GM19035 (cell line): ENCODE data around the gene LRRC27.

ENCODE experiments used
- ATAC-seq: cut with Tn5 transposase; IDR thresholded peaks from one replicate; pipeline ENCODE4 v1.9.1; 2021; ENCODE audit not compliant: unreplicated experiment

LRRC27 gene

GRCh38 chr10:132410779-132411532, 79.0 kb downstream of the LRRC27 start:
- ATAC-seq: no peak

GRCh38 chr10:132411561-132412253, 79.7 kb downstream of the LRRC27 start:
- ATAC-seq: no peak

GRCh38 chr10:132412316-132413192, 80.6 kb downstream of the LRRC27 start:
- ATAC-seq: no peak

- no peak for ATAC-seq
Measured at GRCh38 chr10:132413226-132414205, 81.5 kb downstream of the LRRC27 start.

- no peak for ATAC-seq
Measured at GRCh38 chr10:132414402-132415016, 82.5 kb downstream of the LRRC27 start.

- no peak for ATAC-seq
Measured at GRCh38 chr10:132415255-132415654, 83.3 kb downstream of the LRRC27 start.

GRCh38 chr10:132415956-132416355, 84.0 kb downstream of the LRRC27 start:
- no peak for ATAC-seq

GRCh38 chr10:132416566-132417256, 84.7 kb downstream of the LRRC27 start:
- ATAC-seq: no peak

GRCh38 chr10:132417257-132417910, 85.4 kb downstream of the LRRC27 start:
- ATAC-seq: no peak

GRCh38 chr10:132417957-132418441, 86.0 kb downstream of the LRRC27 start:
- ATAC-seq: no peak

- no peak for ATAC-seq
Measured at GRCh38 chr10:132418527-132419416, 86.8 kb downstream of the LRRC27 start.

GRCh38 chr10:132419538-132420468, 87.8 kb downstream of the LRRC27 start:
- ATAC-seq: no peak

- ATAC-seq: no peak
Measured at GRCh38 chr10:132420469-132420980, 88.5 kb downstream of the LRRC27 start.

GRCh38 chr10:132420981-132421846, 89.2 kb downstream of the LRRC27 start:
- no peak for ATAC-seq
